Measurements from ENCODE around the gene ZNF844. TPM values are rescaled to one million over a fixed set of nuclear protein-coding genes. Genes with fewer than 3 reads are reported as not detected.
A peak's percentile ranks its signal among the peaks of the same experiment; 100 is the strongest.

The ZNF844 gene
- total RNA-seq (11.2 and 13.8 TPM in 2 replicates), polyA plus RNA-seq (3.0 and 4.1 TPM in 2 replicates)

DNA sequence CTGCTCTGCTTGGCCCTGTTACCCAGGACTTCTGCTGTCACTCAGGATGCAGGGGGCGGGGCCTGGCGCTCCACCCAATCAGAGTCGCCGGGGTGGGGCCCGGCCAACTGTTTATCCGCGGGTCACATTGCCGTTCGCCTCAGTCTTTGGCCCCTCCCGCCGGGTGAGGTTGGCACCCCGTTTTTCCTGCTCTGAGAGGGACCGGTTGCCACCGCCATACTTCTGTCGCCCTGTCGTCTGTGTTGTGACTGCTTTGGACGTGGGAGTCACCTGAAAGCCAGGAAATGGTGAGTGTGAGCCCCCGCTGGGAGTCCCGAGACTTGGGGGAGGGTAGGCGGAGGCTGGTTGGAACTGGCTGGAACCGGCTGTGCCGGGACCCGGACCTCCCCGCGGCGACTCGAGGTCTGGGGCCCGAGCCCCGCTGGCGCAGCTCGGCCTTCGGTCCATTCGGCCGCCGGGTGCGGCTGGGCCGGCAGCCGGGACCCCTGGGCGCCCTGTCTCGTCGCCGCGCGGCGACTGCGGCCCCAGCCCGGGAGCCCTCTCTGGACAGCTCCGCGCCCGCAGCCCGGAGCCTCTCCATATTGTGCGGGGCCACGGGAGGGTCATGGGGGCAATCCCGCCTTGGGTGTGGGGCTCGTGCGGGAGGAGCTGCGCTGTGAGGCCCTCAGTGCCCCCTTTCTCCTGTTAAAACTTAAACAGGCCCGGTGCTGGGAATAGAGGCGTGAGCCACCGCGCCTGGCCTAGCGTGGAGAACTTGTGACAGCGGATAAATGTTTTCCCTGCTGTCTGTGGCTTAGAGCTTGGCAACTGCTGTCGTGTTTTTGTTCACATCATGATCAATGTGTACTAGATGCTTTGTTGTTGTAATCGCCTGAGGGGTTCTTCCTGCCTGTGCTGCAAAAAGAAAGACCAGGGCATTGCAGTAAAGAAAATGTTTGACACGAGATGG is at the start of gene ZNF844:
Gene ZNF844 (plus strand): TSS at position 142 of the 949 bp plus-strand sequence. CDS start 143 bp downstream, at position 285.
- no peaks in the 10 kb centered on the region for H3K27me3 ChIP-seq
- H2AFZ ChIP-seq, result peak within 1 kb of the TSS; percentile 62
- H3K4me1 ChIP-seq (ENCODE audit: insufficient read depth), result peaks cover 7% of the 10 kb centered on the region
- DNase-seq (ENCODE audit: low spot score), result peak; percentile 96
- peaks cover 19% of the 10 kb centered on the region for H3K9me3 ChIP-seq (ENCODE audit: low read depth)
- H3K4me3 ChIP-seq, result peak within 1 kb of the TSS; percentile 76
- H3K27ac ChIP-seq, result peak within 1 kb of the TSS; percentile 98
- TF ChIP-seq, protein P1, sequence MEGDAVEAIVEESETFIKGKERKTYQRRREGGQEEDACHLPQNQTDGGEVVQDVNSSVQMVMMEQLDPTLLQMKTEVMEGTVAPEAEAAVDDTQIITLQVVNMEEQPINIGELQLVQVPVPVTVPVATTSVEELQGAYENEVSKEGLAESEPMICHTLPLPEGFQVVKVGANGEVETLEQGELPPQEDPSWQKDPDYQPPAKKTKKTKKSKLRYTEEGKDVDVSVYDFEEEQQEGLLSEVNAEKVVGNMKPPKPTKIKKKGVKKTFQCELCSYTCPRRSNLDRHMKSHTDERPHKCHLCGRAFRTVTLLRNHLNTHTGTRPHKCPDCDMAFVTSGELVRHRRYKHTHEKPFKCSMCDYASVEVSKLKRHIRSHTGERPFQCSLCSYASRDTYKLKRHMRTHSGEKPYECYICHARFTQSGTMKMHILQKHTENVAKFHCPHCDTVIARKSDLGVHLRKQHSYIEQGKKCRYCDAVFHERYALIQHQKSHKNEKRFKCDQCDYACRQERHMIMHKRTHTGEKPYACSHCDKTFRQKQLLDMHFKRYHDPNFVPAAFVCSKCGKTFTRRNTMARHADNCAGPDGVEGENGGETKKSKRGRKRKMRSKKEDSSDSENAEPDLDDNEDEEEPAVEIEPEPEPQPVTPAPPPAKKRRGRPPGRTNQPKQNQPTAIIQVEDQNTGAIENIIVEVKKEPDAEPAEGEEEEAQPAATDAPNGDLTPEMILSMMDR (IDR thresholded peaks at IDR 0.05; ENCODE audit: poor library complexity), result no peak
- no peak for TF ChIP-seq EZH2phosphoT487 (IDR thresholded peaks at IDR 0.05; ENCODE audit: low read depth, severe bottlenecking, unreplicated experiment)
- TF ChIP-seq EZH2 (IDR thresholded peaks at IDR 0.05; ENCODE audit: borderline replicate concordance), result no peak
- WGBS (ENCODE audit: low lambda C conversion rate, missing lambda C conversion rate), result 4% methylated on average over 63 of the region's 66 CpGs
- peaks cover 6% of the 10 kb centered on the region for H3K36me3 ChIP-seq (replicated peaks; ENCODE audit: insufficient read depth, low read depth)
- peak within 1 kb of the TSS; percentile 90 for H3K4me2 ChIP-seq
- peaks cover 43% of the 10 kb centered on the region for H3K79me2 ChIP-seq
- H3K9me2 ChIP-seq (replicated peaks; ENCODE audit: insufficient read depth), result no peaks in the 10 kb centered on the region
- no peaks in the 10 kb centered on the region for H4K20me1 ChIP-seq (ENCODE audit: insufficient read depth, poor library complexity, severe bottlenecking)

GRCh38 chr19:12015015-12015752 is 49.3 kb upstream of the ZNF844 start:
- Histone ChIP-seq H3K4me3 (no peak overlapping the region), H4K20me1 (ENCODE audit: insufficient read depth, poor library complexity, severe bottlenecking) (no peaks in the 10 kb centered on the region), H3K4me2 (no peak overlapping the region), H3K27me3 (no peaks in the 10 kb centered on the region), H3K27ac (no peak overlapping the region), H2AFZ (no peak overlapping the region), H3K36me3 (replicated peaks; ENCODE audit: insufficient read depth, low read depth) (peaks cover 35% of the 10 kb centered on the region), H3K4me1 (ENCODE audit: insufficient read depth) (no peaks in the 10 kb centered on the region), H3K79me2 (no peaks in the 10 kb centered on the region), H3K9me3 (ENCODE audit: low read depth) (peaks cover 69% of the 10 kb centered on the region), H3K9me2 (replicated peaks; ENCODE audit: insufficient read depth) (no peaks in the 10 kb centered on the region)
- WGBS (ENCODE audit: low lambda C conversion rate, missing lambda C conversion rate), result 97% methylated on average over 9 of the region's 9 CpGs
- TF ChIP-seq, protein P1 (IDR thresholded peaks at IDR 0.05; ENCODE audit: poor library complexity), result no peak
- no peak for TF ChIP-seq EZH2 (IDR thresholded peaks at IDR 0.05; ENCODE audit: borderline replicate concordance)
- no peak for TF ChIP-seq EZH2phosphoT487 (IDR thresholded peaks at IDR 0.05; ENCODE audit: low read depth, severe bottlenecking, unreplicated experiment)
- no peak for DNase-seq (ENCODE audit: low spot score)

GRCh38 chr19:12015753-12016116 is 48.8 kb upstream of the ZNF844 start:
- Histone ChIP-seq H3K4me3 (no peak overlapping the region), H3K27ac (no peak overlapping the region), H4K20me1 (ENCODE audit: insufficient read depth, poor library complexity, severe bottlenecking) (no peaks in the 10 kb centered on the region), H3K36me3 (replicated peaks; ENCODE audit: insufficient read depth, low read depth) (peaks cover 35% of the 10 kb centered on the region), H3K4me1 (ENCODE audit: insufficient read depth) (no peaks in the 10 kb centered on the region), H3K9me3 (ENCODE audit: low read depth) (peaks cover 69% of the 10 kb centered on the region), H3K9me2 (replicated peaks; ENCODE audit: insufficient read depth) (no peaks in the 10 kb centered on the region), H3K27me3 (no peaks in the 10 kb centered on the region), H3K4me2 (no peak overlapping the region), H3K79me2 (no peaks in the 10 kb centered on the region), H2AFZ (no peak overlapping the region)
- no peak for DNase-seq (ENCODE audit: low spot score)
- 83% methylated on average over 2 of the region's 2 CpGs for WGBS (ENCODE audit: low lambda C conversion rate, missing lambda C conversion rate)
- no peak for TF ChIP-seq EZH2 (IDR thresholded peaks at IDR 0.05; ENCODE audit: borderline replicate concordance)
- TF ChIP-seq, protein P1 (IDR thresholded peaks at IDR 0.05; ENCODE audit: poor library complexity), result no peak
- no peak for TF ChIP-seq EZH2phosphoT487 (IDR thresholded peaks at IDR 0.05; ENCODE audit: low read depth, severe bottlenecking, unreplicated experiment)

Data from hepatocyte (in vitro differentiated cells).